ENCODE measurements around the gene CMSS1.

- TF ChIP-seq CTCF (IDR thresholded peaks at IDR 0.05) (no peak), EZH2phosphoT487 (IDR thresholded peaks at IDR 0.05) (no peak), EZH2 (IDR thresholded peaks at IDR 0.05) (no peak)
These were observed 154.1 kb downstream of the CMSS1 start for GRCh38 chr3:99971761-99972160.

All from neural progenitor cell (in vitro differentiated cells).